HepG2 (cell line): ENCODE measurements around the gene BACH2. TPM values are rescaled to one million over a fixed set of nuclear protein-coding genes. Genes with fewer than 3 reads are reported as not detected.

ENCODE experiments used
- ADNP ChIP-seq: sonication (generic); formaldehyde crosslinking; IDR thresholded peaks from 2 replicates; pipeline ENCODE4 v1.4.0; 2020; ENCODE audit warnings: missing genetic modification reagents
- BHLHE40 ChIP-seq: IDR thresholded peaks from 2 replicates; pipeline ENCODE4 v1.6.1; 2011; ENCODE audit warnings: low read length, improper control_type of control experiment
- CHCHD3 ChIP-seq: sonication (generic); formaldehyde crosslinking; IDR thresholded peaks from 2 replicates; pipeline ENCODE4 v1.8.0; 2022; ENCODE audit warnings: mild to moderate bottlenecking, missing genetic modification reagents, moderate library complexity
- CREBL2 ChIP-seq: sonication (generic); formaldehyde crosslinking; IDR thresholded peaks from 2 replicates; pipeline ENCODE4 v1.8.1; 2023; ENCODE audit warnings: missing genetic modification reagents, mild to moderate bottlenecking, borderline replicate concordance
- FOXC1 ChIP-seq: sonication (generic); formaldehyde crosslinking; IDR thresholded peaks from 2 replicates; pipeline ENCODE4 v1.8.0; 2022; ENCODE audit warnings: mild to moderate bottlenecking, missing genetic modification reagents, borderline replicate concordance
- GLI4 ChIP-seq: sonication (generic); formaldehyde crosslinking; IDR thresholded peaks from 2 replicates; pipeline ENCODE4 v1.5.1; 2020; ENCODE audit warnings: missing genetic modification reagents, mild to moderate bottlenecking, moderate library complexity, borderline replicate concordance
- GPN1 ChIP-seq: sonication (generic); formaldehyde crosslinking; IDR thresholded peaks from 2 replicates; pipeline ENCODE4 v1.5.1; 2020; ENCODE audit warnings: missing genetic modification reagents, borderline replicate concordance
- HMGA1 ChIP-seq: sonication (generic); formaldehyde crosslinking; conservative IDR thresholded peaks from 2 replicates; pipeline ENCODE4 v1.4.0; 2020; ENCODE audit warnings: missing genetic modification reagents
- MIER3 ChIP-seq: IDR thresholded peaks from 2 replicates; pipeline ENCODE4 v1.6.1; 2016; ENCODE audit warnings: missing compliant biosample characterization, borderline replicate concordance
- MTF2 ChIP-seq: sonication (generic); formaldehyde crosslinking; IDR thresholded peaks from 2 replicates; pipeline ENCODE4 v1.5.0; 2020; ENCODE audit warnings: missing genetic modification reagents, borderline replicate concordance
- RFXANK ChIP-seq: IDR thresholded peaks from 2 replicates; pipeline ENCODE4 v1.6.1; 2016
- UBTF ChIP-seq: sonication (generic); formaldehyde crosslinking; IDR thresholded peaks from 2 replicates; pipeline ENCODE4 v1.4.0; 2020; ENCODE audit warnings: mild to moderate bottlenecking, missing genetic modification reagents
- YY1 ChIP-seq: IDR thresholded peaks from 2 replicates; pipeline ENCODE4 v1.6.1; 2011; ENCODE audit warnings: low read length, low read depth, moderate library complexity, mild to moderate bottlenecking; ENCODE audit not compliant: insufficient read depth, insufficient replicate concordance
- ZC3H4 ChIP-seq: sonication (generic); formaldehyde crosslinking; IDR thresholded peaks from 2 replicates; pipeline ENCODE4 v1.4.0; 2020; ENCODE audit warnings: missing genetic modification reagents, borderline replicate concordance
- ZFP82 ChIP-seq: sonication (generic); formaldehyde crosslinking; IDR thresholded peaks from 2 replicates; pipeline ENCODE4 v1.5.1; 2020; ENCODE audit warnings: mild to moderate bottlenecking, missing genetic modification reagents, borderline replicate concordance
- ZIK1 ChIP-seq: sonication (generic); formaldehyde crosslinking; IDR thresholded peaks from 2 replicates; pipeline ENCODE4 v1.5.0; 2020; ENCODE audit warnings: mild to moderate bottlenecking, low read depth, missing genetic modification reagents, borderline replicate concordance
- ZMYM4 ChIP-seq: sonication (generic); formaldehyde crosslinking; IDR thresholded peaks from 2 replicates; pipeline ENCODE4 v1.8.1; 2023; ENCODE audit warnings: mild to moderate bottlenecking, missing genetic modification reagents
- ZNF12 ChIP-seq: sonication (generic); formaldehyde crosslinking; IDR thresholded peaks from 2 replicates; pipeline ENCODE4 v1.5.0; 2020; ENCODE audit warnings: missing genetic modification reagents
- ZNF441 ChIP-seq: sonication (generic); formaldehyde crosslinking; IDR thresholded peaks from 2 replicates; pipeline ENCODE4 v1.7.0; 2021; ENCODE audit warnings: missing genetic modification reagents, borderline replicate concordance
- ZNF567 ChIP-seq: sonication (generic); formaldehyde crosslinking; IDR thresholded peaks from 2 replicates; pipeline ENCODE4 v1.8.1; 2023; ENCODE audit warnings: mild to moderate bottlenecking, missing genetic modification reagents, borderline replicate concordance
- ZNF569 ChIP-seq: sonication (generic); formaldehyde crosslinking; IDR thresholded peaks from 2 replicates; pipeline ENCODE4 v1.5.0; 2020; ENCODE audit warnings: mild to moderate bottlenecking, missing genetic modification reagents, moderate library complexity, borderline replicate concordance
- ZNF589 ChIP-seq: sonication (generic); formaldehyde crosslinking; conservative IDR thresholded peaks from 2 replicates; pipeline ENCODE4 v1.8.0; 2022; ENCODE audit warnings: mild to moderate bottlenecking, moderate library complexity, missing genetic modification reagents
- ZNF670 ChIP-seq: sonication (generic); formaldehyde crosslinking; IDR thresholded peaks from 2 replicates; pipeline ENCODE4 v1.8.0; 2022; ENCODE audit warnings: mild to moderate bottlenecking, missing genetic modification reagents, borderline replicate concordance
- ZNF737 ChIP-seq: sonication (generic); formaldehyde crosslinking; IDR thresholded peaks from 2 replicates; pipeline ENCODE4 v1.5.0; 2020; ENCODE audit warnings: missing genetic modification reagents, mild to moderate bottlenecking, borderline replicate concordance
- ZNF746 ChIP-seq: sonication (generic); formaldehyde crosslinking; IDR thresholded peaks from 2 replicates; pipeline ENCODE4 v1.8.0; 2022; ENCODE audit warnings: mild to moderate bottlenecking, missing genetic modification reagents
- polyA plus RNA-seq, 8 experiments: library from polyadenylated mRNA; depleted of rRNA in 3 of 8; stranded (reverse) in 7 of 8; unstranded in 1 of 8; fragments of >200 nt; fragmentation: Illumina TruSeq in 4 of 8; extraction: Trizol in 4 of 8; gene quantifications; 2 replicates each; pipeline versions ENCODE4 v1.2.1 to v1.2.3, GENCODE V29; 2011 to 2016; ENCODE audit warnings: low read depth in 4 of 8, missing spikeins in 1 of 8, mixed read lengths in 1 of 8; ENCODE audit not compliant: insufficient read depth in 1 of 8
- total RNA-seq, 5 experiments: library from RNA; depleted of rRNA; stranded (reverse); fragments of >200 nt; fragmentation: Illumina TruSeq; extraction: Trizol; gene quantifications; 2 replicates each; pipeline ENCODE4 v1.2.3, GENCODE V29; 2016; ENCODE audit warnings: low read depth in 1 of 5
- TF ChIP-seq, protein P1 (sequence below): sonication (generic); formaldehyde crosslinking; IDR thresholded peaks from 2 replicates; pipeline ENCODE4 v1.5.1; 2020; ENCODE audit warnings: missing genetic modification reagents, mild to moderate bottlenecking, borderline replicate concordance

BACH2 gene
- total and polyA plus RNA-seq, 2 of the 13 experiments (the other 11 are each of a cell fraction or from before 2014, with no cell fraction given), result 0.01 TPM; not detected in 1

DNA sequence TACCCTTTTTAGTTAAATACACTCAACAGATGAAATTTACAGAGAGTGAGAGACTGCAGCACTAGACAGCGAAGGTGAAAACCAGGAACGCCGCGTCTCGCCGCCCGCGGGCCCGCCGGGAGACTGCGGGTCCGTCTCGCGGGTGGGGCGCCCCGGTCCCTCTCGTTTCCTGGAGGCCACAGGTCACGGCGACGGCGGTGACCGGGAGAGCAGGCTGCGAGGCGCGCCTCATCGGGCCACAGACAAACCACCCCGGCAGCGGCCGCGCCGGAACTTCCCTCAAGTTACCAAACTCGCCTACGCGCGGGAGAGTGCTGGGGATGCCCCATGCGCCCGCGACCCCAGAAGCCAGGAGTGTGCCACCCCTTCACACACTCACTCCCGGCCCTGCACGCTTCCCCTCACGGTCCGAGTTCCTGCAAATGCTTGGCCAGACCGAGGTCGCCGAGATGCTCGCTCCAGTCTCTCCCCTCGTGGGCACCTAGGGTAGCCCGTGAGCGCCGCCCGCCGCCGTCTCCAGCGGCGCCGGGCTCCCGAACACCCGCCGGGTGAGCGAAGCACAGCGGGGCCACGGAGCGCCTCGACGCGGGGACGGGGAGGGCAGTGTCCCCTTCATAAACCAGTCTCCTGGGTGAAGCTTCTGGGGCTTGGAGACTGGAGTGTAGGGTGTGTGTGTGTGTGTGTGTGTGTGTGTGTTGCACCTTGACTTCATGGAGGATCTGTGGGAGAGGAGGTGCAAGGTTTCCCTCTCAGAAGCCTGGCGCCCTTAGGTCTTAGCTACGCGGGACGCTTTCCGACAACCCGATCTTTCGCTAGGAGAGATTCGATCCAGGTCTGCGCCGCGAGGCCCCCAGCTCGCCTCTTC is 1.4 kb downstream of the BACH2 start (continued):
- TF ChIP-seq GPN1 (no peak), ADNP (CRISPR knock-in tag) (no peak), ZNF670 (CRISPR knock-in tag) (no peak), FOXC1 (no peak), CHCHD3 (CRISPR knock-in tag) (no peak), MTF2 (CRISPR knock-in tag) (peak; percentile 28; the same call in 1 of the 2 replicates), ZNF746 (CRISPR knock-in tag) (no peak), GLI4 (no peak), RFXANK (no peak), YY1 (no peak), ZNF737 (CRISPR knock-in tag) (no peak), ZNF441 (CRISPR knock-in tag) (no peak), HMGA1 (CRISPR knock-in tag) (no peak), ZIK1 (CRISPR knock-in tag) (no peak), ZFP82 (CRISPR knock-in tag) (no peak), ZNF567 (CRISPR knock-in tag) (no peak), UBTF (0 out of 2 replicates have a peak, but pooled peaks have one; percentile 30), MIER3 (no peak), ZNF569 (CRISPR knock-in tag) (no peak), CREBL2 (no peak), ZNF12 (no peak), BHLHE40 (no peak), ZNF589 (CRISPR knock-in tag) (no peak), ZMYM4 (CRISPR knock-in tag) (no peak), ZC3H4 (CRISPR knock-in tag) (no peak)
- TF ChIP-seq, protein P1, sequence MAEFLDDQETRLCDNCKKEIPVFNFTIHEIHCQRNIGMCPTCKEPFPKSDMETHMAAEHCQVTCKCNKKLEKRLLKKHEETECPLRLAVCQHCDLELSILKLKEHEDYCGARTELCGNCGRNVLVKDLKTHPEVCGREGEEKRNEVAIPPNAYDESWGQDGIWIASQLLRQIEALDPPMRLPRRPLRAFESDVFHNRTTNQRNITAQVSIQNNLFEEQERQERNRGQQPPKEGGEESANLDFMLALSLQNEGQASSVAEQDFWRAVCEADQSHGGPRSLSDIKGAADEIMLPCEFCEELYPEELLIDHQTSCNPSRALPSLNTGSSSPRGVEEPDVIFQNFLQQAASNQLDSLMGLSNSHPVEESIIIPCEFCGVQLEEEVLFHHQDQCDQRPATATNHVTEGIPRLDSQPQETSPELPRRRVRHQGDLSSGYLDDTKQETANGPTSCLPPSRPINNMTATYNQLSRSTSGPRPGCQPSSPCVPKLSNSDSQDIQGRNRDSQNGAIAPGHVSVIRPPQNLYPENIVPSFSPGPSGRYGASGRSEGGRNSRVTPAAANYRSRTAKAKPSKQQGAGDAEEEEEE (CRISPR knock-in tag), result no peak
